ENCODE measurements around the gene TMEM80.

The TMEM80 gene

DNA sequence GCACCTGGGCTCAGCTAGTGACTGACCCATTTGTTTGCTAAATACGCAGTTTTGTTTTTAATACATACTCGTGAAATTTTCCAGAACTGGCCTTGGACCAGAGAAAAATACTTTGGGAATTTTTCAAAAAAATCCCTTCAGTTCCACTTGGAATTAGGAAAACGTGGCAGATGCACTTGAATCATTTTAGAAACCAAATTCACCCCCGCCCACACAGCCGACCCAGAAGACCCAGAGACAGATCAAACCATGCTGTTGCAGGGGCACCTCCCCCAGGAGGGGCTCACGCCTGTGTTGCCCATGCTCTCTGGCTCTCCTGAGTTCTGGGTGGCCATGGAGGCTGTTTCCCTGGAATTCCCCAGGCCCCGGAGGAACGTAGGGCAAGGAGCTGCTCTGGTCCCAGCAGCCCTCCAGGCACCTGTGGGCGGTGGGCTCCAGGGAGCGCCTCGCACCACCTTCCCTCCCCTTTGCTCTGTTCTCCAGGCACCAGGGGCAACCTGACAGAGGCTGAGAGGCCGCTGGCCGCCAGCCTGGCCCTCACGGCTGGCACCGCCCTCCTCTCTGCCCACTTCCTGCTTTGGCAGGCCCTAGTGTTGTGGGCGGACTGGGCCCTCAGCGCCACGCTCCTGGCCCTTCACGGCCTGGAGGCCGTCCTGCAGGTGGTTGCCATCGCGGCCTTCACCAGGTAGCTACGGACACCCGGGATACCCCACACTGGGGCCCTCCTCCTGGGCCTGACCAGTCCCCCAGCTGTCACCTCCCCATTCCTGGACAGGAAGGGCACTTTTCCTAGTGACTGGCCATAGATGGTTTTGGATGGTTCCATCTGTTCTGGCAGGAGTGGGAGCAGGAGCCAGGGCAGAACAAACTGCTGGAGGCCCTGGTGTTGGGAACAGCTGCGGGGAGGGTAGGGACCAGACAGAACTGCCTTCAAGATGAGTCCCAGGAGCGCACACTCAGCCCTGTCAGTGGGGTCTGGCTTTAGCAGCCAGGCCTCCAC is 7.1 kb downstream of the TMEM80 start:
- DNase-seq: no peak

DNA sequence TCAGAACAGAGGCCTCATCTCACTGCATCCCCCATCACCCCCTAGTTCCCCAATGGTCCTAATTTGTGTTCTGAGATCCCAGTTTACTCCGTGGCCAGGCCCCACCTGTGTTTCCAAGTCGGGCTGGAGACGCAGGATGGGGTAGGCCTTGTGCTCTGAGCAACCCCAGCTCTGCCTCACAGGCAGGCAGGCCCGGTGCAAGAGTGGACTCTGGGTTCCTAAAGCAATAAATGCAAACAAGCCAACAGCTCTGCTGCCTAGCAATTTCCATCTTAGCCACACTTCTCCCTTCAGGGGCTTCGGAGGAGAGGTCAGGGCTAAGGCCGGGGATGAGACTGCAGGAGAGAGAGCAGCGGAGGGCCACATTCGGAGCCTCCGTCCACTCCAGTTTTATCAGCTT is 7.9 kb downstream of the TMEM80 start:
- DNase-seq: no peak

DNA sequence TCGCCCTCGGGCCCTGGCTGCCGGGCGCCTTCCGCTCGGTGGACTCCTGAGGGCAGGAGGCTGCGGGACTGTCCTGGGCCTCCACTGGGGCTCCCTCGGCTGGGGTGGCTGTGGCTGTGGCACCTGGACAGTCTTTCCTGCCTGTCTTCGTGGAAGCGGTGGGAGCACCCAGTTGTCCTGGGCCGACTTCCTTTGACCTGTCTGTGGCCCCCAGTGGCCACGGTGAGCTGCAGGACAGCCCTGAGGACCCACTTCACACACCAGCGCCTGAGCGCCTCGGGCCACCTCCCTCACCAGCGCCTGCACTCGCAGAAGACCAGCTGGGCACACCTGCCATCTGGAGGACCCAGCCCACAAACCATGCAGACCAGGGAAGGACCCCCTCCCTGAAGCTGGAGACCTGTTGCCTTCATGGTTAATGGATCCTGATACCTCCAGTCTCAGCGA is 8.6 kb downstream of the TMEM80 start:
- no peak for DNase-seq

DNA sequence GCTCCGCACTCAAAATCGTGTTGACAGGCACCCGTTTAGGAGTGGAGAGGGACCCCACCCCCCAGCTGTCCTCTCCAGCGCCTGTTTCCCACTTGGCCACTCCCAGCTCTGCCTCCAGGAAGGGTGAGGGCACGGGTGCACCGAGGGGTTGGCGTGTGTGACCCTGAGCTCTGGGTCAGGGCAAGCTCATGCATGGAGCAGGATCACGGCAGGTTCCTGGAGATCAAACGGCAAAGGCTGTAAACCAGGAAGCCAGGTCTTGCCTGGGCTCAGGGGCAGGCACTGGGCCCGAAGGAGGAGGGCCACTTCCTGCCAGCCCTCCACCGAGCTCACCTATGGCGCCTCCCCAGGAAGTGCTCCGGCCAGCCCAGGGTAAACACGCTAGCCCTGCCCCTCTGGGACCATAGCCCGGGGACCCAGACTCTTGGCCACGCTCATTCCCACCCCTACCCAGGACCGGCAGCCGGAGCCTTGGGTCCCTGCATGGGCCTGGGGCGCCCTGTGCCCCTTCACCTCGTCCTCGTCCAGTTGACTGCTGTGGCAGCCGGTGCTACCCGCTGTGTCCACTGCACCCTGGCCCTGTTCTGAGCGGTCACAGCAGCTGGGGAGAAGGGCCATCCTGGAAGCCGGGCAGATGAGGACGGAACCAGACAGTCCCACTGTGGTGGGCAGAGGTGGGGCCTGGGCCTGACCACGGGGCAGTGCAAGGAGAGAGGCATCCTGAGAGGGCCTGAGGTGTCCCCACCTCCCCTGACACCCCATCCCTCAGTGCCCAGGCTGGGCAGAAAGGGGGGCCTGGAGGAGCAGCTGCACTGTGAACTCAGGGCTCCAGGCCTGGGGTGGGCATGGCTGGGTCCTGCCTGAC is 9.4 kb downstream of the TMEM80 start:
- no peak for DNase-seq

DNA sequence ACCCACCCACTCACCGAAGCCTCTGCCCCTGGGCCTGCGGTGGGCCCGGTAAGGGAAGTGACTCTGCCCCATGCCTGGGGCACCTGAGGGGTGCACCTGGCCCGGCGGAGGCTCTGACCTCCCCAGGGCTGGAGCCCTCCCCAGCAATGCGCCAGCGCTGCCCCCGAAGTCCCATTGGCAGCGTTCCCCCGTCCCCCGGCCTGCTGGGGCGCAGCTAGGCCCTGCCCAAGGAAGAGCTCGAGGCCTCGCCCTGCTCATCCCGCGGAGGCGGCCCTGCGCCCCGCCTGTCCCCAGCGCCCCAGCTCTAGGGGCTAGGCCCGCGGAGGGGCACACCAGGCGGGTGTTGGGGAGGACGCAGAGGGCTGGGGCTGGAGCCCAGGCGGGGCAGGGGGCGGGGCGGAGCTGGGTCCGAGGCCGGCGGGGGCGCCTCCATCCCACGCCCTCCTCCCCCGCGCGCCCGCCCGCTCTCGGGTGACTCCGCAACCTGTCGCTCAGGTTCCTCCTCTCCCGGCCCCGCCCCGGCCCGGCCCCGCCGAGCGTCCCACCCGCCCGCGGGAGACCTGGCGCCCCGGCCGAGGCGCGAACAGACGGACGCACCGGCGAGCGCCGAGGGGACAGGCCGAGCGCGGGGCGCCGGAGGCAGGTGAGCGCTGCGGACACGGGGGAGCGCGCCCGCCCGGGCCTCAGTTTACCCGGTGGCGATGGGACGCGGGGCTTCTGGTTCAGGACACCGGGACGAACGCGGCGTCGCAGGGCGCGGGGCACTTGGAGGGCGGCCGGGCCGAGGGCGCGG is 10.2 kb downstream of the TMEM80 start, which contains the start of gene EPS8L2:
TSS of gene EPS8L2 (plus strand) at position 586 of the 793 bp plus-strand sequence. CDS start 3,177 bp downstream, outside the sequence.
- no peak for DNase-seq

DNA sequence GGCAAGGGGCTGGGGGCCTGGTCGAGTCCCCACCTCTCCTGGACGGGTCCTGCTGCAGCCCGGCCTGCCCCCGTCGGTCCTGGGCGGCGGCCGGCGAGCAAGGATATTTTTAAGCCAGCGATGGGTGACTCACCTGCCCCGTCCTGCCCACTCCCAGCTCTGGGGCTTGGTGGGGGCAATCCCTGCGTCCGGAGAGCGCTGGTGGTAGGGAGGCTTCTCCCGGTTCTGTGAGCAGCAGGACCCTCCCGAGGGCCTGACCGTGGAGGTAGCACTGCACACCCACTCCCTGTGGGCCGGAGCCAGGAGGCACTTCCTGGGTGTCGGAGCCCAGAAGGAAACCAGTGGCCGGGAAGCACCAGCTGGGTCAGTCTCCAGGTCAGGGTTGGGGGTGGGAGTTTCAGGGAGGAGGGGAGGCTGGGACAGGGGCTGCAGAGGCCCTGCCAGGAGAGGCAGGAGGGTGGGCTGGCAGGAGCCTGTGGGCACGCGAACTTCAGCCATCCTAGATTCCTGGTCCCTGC is 10.9 kb downstream of the TMEM80 start:
- no peak for DNase-seq

DNA sequence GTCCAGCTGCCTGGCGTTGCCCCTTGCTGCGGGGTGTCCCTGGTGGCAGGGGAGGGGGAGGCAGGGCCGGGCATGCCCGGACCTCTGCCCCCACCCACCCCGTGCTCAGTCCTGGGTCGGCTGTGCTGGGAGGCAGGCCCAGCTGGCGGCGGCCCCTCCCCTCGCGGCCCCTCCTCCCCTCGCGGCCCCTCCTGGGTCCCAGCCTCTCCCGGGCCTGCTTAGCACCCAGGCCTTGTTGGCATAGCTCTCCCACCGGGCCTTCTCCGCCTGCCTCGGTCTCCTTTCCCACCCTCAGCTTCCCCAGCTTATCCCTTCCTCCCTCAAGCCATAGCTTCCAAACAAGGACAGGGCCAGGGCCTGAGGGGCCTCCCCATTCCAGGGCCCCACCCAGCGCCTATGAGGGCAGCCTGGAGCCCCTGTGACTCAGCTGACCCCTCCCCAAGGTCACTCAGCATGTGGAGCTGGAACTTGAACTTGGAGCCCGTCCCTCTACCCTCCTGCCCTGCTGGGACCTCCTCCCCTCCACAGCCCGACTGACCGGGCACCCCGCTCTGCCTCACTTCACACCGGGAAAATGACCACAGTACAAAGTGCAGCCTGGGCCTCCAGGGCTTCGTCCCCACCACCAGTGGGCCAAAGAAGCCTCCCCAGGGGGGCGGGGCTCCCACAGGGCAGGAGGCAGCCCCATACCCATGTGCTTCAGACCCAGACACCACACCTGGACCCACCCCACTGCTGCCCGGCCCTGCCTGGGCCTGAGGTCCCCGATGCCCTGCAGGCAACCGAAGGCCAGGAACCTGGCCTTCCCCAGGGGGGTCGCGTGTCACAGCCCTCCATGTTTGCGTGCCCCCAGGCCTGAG is 11.6 kb downstream of the TMEM80 start:
- DNase-seq: no peak

DNA sequence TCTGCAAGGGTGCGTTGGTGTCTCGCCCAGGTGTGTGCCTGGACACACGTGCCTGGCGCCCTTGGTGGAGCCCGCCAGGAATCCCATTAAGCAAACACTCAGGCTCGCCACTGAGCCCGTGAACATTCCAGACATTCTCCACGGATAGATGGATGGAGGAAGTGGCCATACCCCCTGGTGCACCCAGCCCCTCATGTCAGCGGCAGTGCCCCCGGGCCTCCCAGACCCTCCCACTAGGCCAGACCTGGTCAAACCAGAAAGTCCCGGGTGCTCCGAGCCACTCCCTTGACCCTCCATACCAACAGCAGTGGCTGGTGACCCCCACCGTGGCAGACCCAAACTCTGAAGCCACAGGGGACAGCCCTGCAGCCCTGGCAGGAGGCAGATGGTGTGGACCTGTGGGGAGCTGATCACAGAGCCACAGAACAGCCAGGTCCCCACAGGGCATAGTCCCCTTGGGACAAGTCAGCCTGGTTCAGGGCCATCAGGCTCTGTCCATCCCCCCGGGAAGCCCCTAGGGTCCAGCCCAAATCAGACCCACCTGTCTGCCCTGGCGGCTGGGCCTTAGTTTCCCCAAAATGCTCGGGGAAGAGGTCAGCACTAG is 12.3 kb downstream of the TMEM80 start:
- DNase-seq: no peak

DNA sequence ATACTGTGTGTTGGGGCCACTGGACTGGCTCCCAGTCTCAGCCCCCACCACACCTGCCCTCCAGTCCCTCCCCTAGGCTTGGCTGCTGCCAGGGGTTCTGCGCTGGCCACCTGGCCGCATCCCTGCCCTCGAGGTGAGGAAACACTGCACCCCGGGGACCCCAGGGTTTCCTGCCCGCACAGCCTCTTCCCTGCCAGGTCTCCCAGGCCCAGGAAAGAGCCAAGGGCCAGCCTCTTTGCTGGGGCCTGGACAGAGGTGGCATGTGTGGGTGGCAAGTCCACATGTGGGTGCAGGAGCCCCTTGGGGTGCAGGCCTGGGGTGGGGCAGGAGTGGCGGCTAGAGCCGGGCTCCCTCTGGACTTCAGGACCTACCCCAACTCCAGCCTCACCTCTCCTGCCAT is 12.9 kb downstream of the TMEM80 start:
- DNase-seq: no peak

DNA sequence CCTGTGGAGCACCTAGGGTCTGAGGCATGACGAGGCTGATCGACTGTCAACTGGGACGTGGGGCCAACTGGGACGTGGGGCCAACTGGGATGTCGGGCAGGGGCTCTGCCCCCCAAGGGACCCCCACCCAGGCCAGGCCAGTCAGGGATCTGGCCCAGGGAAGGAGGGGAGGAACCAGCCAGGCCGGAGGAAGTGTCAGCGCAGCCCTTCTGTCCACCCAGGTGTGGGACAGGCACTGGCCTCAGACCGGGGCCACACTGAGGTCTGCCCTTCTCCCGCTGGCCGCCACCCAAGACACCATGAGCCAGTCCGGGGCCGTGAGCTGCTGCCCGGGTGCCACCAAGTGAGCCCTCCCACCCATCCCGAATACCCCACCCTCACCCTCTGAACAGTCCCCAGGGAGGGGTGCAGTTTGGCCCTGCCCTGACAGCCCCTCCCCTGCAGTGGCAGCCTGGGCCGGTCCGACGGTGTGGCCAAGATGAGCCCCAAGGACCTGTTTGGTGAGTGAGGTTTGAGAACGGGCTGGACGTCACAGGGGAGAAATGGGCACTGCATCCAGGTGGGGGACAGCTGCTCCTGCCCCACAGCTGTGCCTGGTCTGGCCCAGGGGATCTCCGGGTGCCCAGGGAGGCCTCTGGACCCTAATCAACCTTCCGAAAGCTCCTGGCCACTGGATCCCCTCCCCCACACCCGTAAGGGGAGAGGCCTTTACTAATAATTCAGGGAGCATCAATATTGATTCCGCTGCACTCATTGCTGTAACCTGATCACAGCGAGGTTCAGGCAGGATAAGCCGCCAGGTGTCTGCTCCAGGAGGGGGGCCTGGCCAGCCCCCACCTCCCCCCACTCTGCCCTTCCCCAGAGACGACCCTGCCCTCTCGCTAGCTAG is 13.7 kb downstream of the TMEM80 start:
- no peak for DNase-seq

DNA sequence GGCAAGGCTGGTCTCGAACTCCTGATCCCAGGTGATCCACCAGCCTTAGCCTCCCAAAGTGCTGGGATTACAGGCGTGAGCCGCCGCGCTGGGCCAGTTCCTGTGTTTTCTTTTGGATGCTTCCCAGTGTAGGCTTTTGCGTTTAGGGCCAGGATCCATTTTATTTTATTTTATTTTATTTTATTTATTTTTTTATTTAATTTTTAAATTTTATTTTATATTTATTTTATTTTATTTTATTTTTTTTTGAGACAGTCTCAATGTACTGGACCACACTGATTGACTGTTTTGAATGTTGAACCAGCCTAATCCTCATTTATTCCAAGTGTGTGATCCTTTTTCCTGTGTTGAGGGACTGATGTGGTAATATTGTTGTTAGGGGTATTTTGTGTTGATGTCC is 18.8 kb downstream of the TMEM80 start:
- DNase-seq: no peak

DNA sequence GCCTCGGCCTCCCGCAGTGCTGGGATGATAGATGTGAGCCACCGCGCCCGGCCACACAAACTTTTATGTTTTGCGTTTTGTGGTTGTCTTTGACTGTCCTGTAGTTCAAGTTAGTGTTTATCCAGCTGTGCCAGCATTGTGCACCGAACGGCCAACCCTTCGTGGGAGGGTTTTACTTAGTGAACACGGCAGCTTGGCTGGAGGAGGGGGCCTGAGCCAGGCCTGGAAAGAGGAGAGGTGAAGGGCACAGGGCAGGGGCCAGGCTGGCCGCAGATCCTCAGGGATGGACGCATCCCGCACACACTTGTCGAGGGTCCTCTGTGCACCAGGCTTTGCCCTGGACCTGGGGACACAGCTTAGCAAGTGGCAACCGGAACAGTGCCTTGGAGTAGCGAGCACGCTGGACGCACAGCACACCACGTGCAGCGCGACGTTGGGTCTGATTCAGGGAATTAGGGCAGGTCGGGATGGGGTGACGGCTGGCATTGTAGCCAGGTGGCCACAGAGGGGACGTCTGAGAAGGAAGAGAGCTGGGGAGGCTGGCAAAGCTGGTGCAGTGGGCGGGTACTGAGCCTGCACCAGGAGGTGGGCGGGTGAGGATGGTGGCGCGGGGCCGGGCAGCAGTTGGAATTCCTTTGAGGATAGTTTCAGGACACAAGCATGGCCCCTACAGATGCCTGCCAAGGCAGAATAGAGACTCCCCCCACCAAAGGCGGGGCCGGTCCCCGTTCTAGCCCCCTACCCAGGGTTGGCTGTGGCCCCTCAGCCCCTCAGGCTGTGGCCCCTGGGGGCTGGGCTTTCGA is 23.8 kb downstream of the TMEM80 start:
- no peak for DNase-seq

DNA sequence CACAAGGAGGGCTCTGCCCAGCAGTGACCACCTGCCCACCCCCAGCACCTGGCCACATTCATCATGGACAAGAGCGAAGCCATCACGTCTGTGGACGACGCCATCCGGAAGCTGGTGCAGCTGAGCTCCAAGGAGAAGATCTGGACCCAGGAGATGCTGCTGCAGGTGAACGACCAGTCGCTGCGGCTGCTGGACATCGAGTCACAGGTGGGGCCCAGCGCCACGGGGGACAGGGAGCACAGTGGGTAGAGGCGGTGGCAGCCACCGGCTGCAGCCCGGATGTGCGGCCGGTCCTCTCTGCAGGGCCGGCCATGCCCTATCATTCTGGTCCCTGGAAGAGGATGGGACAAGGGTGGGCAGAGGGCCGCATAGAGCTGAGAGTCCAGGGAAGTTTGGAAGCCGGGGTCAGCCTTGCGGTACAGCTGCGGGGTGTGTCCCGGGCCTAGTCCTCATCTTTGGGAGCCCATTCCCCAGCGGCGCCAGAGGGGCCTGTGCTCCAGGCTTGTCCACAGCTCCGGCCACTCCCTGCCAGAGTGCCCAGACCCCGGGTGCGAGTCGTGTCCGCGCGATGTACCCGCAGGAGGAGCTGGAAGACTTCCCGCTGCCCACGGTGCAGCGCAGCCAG is 24.5 kb downstream of the TMEM80 start:
- no peak for DNase-seq

DNA sequence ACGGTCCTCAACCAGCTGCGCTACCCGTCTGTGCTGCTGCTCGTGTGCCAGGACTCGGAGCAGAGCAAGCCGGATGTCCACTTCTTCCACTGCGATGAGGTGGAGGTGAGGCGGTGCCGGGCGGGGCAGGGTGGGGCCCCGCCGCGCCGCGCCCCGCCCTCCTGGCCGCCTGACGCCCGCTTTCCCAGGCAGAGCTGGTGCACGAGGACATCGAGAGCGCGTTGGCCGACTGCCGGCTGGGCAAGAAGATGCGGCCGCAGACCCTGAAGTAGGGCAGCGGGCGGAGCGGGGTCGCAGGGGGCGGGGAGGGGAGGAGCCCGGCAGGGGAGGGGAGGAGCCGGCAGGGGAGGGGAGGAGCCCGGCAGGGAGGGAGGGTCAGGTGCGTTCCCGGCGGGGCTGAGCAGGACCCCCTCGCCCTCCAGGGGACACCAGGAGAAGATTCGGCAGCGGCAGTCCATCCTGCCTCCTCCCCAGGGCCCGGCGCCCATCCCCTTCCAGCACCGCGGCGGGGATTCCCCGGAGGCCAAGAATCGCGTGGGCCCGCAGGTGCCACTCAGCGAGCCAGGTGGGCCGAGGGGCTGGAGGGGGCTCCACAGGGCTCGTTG is 25.1 kb downstream of the TMEM80 start:
- DNase-seq: peak; percentile 64

DNA sequence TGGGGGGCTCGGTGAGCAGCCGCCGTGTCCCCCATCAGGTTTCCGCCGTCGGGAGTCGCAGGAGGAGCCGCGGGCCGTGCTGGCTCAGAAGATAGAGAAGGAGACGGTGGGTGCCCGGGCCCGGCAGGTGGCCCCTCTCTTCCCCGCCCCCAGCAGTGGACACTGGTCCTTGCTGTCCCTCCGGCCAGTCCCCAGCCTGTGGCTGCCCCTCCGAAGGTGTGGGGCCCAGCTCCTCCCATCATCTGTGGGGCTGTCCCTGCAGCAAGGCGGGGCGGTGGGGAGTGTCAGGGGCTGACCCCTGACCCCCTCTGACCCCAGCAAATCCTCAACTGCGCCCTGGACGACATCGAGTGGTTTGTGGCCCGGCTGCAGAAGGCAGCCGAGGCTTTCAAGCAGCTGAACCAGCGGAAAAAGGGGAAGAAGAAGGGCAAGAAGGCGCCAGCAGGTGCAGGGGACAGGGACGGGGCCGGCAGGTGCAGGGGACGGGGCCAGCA is 25.7 kb downstream of the TMEM80 start:
- DNase-seq: no peak

DNA sequence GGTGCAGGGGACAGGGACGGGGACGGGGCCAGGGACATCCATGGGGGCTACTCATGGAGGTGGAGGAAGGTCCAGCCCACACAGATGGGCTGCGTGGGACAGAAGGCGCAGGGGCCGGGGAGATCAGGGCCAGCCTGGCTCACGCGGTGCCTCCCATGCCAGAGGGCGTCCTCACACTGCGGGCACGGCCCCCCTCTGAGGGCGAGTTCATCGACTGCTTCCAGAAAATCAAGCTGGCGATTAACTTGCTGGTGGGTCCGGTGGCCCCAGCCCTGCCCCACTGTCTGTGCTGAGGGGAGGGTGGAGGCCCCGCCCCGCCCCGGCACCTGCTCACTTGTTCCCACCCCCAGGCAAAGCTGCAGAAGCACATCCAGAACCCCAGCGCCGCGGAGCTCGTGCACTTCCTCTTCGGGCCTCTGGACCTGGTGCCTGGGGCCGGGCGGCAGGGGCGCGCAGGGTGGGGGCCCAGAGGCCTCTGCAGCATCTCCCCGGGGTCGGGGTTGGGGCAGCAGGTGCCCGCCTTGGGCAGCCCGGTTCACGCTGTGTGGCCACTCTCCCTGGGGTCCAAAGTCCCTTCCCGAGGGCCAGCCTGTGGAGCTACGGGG is 26.2 kb downstream of the TMEM80 start:
- DNase-seq: peak; percentile 56

DNA sequence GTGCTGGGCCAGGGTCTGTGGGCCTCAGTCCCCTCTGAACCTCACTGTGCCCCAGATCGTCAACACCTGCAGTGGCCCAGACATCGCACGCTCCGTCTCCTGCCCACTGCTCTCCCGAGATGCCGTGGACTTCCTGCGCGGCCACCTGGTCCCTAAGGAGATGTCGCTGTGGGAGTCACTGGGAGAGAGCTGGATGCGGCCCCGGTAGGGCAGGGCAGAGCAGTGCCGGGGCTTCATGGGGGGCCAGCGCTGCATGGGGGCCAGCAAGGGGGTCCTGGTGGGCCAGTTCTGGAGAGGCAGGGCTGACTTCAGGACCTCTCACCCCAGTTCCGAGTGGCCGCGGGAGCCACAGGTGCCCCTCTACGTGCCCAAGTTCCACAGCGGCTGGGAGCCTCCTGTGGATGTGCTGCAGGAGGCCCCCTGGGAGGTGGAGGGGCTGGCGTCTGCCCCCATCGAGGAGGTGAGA is 26.8 kb downstream of the TMEM80 start:
- DNase-seq: no peak
